Activated naive CD8-positive, alpha-beta T cell (primary cell): ENCODE data around the gene RNPEPL1.

Source experiments
- H3K27ac Mint-ChIP-seq: one replicate; pipeline ENCODE4 v1.8.0; 2021; ENCODE audit warnings: mixed read lengths
- H3K27me3 Mint-ChIP-seq: one replicate; pipeline ENCODE4 v1.8.0; 2021; ENCODE audit warnings: mixed read lengths
- H3K36me3 Mint-ChIP-seq: one replicate; pipeline ENCODE4 v1.8.0; 2021; ENCODE audit warnings: mixed read lengths
- H3K4me1 Mint-ChIP-seq: one replicate; pipeline ENCODE4 v1.8.0; 2021; ENCODE audit warnings: low read depth, mixed read lengths
- H3K4me3 Mint-ChIP-seq: one replicate; pipeline ENCODE4 v1.8.0; 2021; ENCODE audit warnings: mild to moderate bottlenecking, mixed read lengths
- H3K9me3 Mint-ChIP-seq: one replicate; pipeline ENCODE4 v1.8.0; 2021; ENCODE audit warnings: low read depth, mixed read lengths

The RNPEPL1 gene

DNA sequence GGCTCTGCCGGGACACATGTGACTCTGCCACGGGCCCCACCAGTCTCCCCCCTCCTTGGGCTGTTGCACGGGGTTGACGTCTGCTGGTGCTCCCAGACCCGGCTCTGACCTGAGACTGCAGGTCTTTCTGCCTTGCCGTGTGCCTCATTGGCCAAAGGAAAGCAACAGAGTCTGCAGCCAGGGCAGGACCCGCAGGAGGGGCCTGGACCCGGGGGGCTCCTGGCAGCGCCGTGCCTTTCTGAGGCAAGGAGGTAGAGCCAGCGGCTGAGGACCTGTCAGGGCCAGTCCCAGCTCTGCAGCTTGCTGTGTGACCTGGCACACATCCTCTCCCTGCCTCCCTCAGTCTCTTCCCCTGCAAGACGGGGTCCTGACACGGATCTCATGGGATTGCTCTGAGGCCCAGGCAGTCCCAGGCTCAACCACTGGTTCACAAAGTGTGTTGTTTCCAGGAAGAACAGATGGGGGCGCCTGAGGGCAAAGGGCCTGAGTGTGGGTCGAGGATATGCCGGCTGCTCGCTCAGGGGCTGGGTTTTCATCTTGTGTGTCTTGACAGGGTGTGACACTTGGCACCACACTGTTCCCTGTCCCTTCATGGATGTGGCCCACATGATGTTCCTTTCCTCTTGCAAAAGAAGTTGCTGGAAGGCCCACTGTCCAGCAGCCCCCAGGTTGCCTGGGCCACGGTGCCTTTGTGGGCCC lies 27.2 kb downstream of the RNPEPL1 start:
- peaks cover 2% of the 10 kb centered on the region for H3K4me1 Mint-ChIP-seq
- no peaks in the 10 kb centered on the region for H3K36me3 Mint-ChIP-seq
- no peak overlapping the region for H3K27ac Mint-ChIP-seq
- H3K4me3 Mint-ChIP-seq: no peak overlapping the region
- H3K9me3 Mint-ChIP-seq: no peaks in the 10 kb centered on the region
- H3K27me3 Mint-ChIP-seq: no peaks in the 10 kb centered on the region

DNA sequence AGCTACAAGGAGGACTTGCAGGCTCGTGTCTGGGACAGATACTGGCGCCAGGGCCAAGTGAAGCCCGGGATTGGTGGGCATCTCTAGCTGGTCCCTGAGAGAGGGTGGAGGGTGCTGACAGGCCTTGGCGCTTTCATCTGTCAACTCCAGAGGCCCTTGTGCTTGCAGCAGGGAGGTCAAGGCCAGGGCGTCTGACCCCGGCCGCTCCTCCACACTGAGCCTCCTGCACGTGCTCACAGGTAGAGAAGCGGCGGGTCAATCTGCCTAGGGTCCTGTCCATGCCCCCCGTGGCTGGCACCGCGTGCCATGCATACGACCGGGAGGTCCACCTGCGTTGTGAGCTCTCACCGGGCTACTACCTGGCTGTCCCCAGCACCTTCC lies 27.8 kb downstream of the RNPEPL1 start:
- Mint-ChIP-seq H3K27me3 (no peaks in the 10 kb centered on the region), H3K9me3 (no peaks in the 10 kb centered on the region), H3K4me3 (no peak overlapping the region), H3K27ac (no peak overlapping the region), H3K36me3 (no peaks in the 10 kb centered on the region), H3K4me1 (peaks cover 2% of the 10 kb centered on the region)

DNA sequence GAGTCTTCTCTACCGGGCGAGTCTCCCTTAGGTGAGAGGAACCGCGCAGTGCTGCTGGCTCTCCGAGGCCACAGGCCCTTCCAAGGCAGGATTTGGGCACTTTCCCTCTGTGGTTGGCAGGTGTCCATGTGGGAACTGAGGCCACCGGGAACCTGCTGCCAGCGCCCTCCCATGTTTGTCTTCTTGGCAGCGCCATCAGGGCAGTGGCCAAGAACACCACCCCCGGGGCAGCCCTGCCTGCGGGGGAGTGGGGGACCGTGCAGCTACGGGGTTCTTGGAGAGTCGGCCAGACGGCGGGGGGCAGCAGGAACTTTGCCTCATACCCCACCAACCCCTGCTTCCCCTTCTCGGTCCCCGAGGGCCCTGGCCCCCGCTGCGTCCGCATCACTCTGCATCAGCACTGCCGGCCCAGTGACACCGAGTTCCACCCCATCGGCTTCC lies 28.2 kb downstream of the RNPEPL1 start:
- Mint-ChIP-seq H3K27ac (no peak overlapping the region), H3K4me1 (peaks cover 2% of the 10 kb centered on the region), H3K36me3 (no peaks in the 10 kb centered on the region), H3K4me3 (no peak overlapping the region), H3K9me3 (no peaks in the 10 kb centered on the region), H3K27me3 (no peaks in the 10 kb centered on the region)

DNA sequence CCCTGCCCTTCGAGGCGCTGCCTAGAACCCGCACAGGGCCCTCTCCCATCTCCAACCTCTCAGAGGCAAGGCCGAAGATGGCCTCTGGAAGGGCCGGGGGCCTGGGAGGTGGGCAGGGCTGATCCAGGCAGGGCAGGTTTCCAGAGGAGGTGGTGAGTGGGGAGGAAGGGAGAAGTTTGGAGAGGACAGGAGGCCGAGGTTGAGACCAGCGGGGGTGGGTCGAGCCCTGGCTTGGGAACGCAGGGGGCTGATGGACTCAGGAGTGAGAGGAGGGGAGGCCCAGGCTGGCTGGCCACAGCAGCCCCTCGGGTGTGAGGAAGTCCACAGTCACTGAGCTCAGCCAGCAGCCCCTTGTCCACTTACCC lies 28.8 kb downstream of the RNPEPL1 start:
- no peaks in the 10 kb centered on the region for H3K4me1 Mint-ChIP-seq
- no peaks in the 10 kb centered on the region for H3K27me3 Mint-ChIP-seq
- no peak overlapping the region for H3K4me3 Mint-ChIP-seq
- H3K27ac Mint-ChIP-seq: no peak overlapping the region
- H3K36me3 Mint-ChIP-seq: no peaks in the 10 kb centered on the region
- H3K9me3 Mint-ChIP-seq: no peaks in the 10 kb centered on the region

DNA sequence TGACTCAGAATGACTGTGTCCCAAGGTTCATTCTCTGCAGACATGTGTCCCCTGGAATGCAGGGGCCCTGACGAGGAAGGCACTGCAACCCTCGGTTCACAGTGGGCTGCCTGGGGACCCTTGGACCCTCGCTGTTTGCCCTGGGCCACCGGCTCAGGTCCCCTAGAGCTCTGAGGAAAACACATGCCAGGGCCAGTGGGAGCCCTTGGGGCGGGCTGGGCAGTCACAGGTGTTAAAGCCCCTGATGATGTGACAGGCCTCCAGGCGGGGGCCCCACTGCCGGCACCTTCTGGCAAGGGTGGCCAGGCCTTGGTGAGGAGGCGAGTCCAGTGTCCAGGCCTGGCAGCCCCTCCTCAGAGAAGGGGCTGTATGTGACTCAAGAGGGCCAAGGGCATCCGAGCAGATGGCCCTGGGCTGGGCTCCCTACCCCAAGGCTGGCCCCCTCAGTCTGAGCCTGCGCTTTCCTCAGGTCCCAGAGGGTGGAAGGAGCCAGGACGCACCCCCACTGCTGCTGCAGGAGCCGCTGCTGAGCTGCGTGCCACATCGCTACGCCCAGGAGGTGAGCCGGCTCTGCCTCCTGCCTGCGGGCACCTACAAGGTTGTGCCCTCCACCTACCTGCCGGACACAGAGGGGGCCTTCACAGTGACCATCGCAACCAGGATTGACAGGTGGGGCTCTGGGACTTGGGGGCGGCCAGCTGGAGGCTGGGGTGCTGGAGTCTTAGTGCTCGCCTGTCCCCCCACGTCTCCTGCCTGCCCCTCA lies 29.3 kb downstream of the RNPEPL1 start:
- H3K9me3 Mint-ChIP-seq: no peaks in the 10 kb centered on the region
- H3K36me3 Mint-ChIP-seq: no peaks in the 10 kb centered on the region
- H3K27me3 Mint-ChIP-seq: no peaks in the 10 kb centered on the region
- H3K27ac Mint-ChIP-seq: no peak overlapping the region
- H3K4me1 Mint-ChIP-seq: no peaks in the 10 kb centered on the region
- no peak overlapping the region for H3K4me3 Mint-ChIP-seq

DNA sequence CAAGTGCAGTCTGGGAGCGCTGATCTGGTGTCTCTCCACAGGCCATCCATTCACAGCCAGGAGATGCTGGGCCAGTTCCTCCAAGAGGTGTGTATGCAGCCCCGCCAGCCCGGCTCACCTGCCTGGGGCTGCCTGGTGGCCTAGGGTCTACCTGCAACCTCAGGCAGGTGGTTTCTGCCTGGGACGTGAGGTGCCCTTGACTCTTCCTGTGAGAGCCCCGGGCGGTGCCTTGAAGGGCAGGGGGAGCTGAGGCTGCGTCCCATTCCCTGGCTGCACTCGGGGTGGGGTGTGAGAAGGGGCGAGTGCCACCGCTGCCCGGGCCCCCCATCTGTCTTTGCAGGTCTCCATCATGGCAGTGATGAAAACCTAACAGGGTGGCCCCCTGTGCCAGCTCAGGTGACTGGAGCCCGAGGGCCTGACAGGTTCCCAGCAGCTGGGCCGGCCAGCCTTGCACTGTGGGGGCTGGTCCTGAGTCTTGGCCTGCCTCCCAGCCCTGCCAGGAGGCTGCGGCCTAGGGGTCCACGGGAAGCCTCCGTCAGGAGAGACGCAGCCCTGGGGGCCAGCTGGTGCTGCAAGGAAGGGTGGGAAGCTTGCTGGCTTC lies 30.1 kb downstream of the RNPEPL1 start:
- no peak overlapping the region for H3K27ac Mint-ChIP-seq
- no peak overlapping the region for H3K4me3 Mint-ChIP-seq
- H3K36me3 Mint-ChIP-seq: no peaks in the 10 kb centered on the region
- H3K4me1 Mint-ChIP-seq: no peaks in the 10 kb centered on the region
- H3K27me3 Mint-ChIP-seq: no peaks in the 10 kb centered on the region
- H3K9me3 Mint-ChIP-seq: no peaks in the 10 kb centered on the region

DNA sequence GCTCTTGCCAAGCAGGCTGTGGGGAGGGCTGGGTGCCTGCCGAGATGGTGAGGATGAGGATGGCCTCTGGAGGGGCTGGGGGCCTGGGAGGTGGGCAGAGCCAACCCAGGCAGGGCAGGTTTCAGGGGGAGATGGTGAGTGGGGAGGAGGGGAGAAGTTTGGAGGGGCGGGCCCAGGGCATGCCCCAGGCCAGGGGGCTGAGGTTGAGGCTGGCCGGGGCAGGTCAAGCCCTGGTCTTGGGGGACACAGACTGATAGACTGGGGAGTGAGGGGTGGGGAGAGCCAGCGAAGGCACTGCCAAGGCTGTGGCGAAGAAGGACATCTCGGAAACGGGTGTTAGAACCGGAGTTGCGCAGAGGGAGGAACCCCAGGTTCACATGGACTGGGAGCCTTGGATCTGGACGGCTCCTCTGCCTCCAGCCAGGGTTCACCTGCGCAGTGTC lies 30.9 kb downstream of the RNPEPL1 start:
- H3K36me3 Mint-ChIP-seq: no peaks in the 10 kb centered on the region
- H3K4me1 Mint-ChIP-seq: no peaks in the 10 kb centered on the region

DNA sequence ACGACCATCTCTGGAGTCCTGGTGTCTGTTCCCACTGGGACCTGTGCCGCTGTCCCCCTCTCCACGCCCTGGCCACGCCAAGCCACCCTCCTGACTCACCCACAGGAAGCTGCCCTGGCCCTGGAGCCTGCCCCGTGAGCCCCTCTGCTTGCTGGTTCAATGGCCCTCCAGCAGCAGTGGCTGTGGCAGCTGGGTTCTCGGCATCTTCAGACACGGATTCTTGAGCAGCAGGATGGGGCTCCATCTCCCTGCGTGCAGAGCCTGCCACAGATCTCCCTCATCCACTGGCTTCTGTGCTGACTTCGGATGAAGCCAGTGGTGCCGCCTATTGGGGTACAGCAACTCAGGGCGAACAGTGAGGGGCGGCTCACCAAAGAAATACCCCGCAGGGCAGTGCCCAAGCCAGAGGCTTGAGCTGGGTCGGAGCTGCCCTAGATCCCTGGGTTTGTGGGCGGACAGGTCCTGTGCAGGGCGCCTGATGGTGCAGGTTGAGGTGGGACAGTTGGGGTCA lies 32.2 kb downstream of the RNPEPL1 start:
- peak overlapping the region; percentile 54 for H3K27ac Mint-ChIP-seq
- no peaks in the 10 kb centered on the region for H3K9me3 Mint-ChIP-seq
- H3K27me3 Mint-ChIP-seq: no peaks in the 10 kb centered on the region
- no peaks in the 10 kb centered on the region for H3K4me1 Mint-ChIP-seq
- H3K36me3 Mint-ChIP-seq: no peaks in the 10 kb centered on the region
- no peak overlapping the region for H3K4me3 Mint-ChIP-seq

More for the DNA sequence above, 30.9 kb downstream of the RNPEPL1 start:
- Mint-ChIP-seq H3K4me3 (no peak overlapping the region), H3K27me3 (no peaks in the 10 kb centered on the region), H3K9me3 (no peaks in the 10 kb centered on the region), H3K27ac (no peak overlapping the region)

DNA sequence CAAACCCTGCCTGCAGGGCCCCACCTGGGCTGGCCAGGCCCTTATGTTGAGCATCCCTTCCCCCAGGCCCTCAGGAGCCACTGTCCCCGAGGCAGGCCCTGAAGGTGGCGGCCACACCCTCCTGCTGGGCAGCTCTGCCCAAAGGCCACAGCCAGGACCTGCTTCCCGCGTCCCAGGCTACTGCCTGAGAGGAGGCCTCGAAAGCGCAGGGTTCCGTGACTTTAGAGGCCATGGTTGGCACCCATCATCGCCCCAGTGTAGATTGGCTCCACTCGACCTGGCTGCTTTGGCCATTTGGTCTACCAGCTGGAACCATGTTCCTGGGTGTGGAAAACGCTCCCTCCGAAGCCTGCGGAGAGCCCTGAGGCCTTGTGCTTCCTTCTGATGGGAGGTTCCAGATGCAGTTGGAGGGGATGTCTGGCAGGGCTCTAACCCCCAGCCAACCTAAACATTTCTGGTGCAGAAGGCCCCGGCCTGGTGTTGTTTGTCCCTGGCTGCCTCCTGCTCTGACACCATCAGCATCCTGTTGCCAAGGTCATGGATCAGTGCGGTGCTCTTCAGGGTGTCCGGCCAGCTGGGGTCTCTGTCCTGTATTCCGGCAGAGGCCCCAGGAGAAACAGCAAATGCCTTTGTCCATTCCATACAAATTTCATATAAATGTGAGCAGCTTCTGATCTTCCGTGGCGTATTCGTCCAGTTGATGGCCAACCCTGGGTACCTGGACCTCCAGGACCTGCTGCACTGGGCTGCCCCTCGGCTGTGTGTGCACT lies 33.0 kb downstream of the RNPEPL1 start:
- no peaks in the 10 kb centered on the region for H3K27me3 Mint-ChIP-seq
- H3K36me3 Mint-ChIP-seq: no peaks in the 10 kb centered on the region
- H3K4me3 Mint-ChIP-seq: no peak overlapping the region
- H3K4me1 Mint-ChIP-seq: no peaks in the 10 kb centered on the region
- H3K27ac Mint-ChIP-seq: no peak overlapping the region
- H3K9me3 Mint-ChIP-seq: no peaks in the 10 kb centered on the region

DNA sequence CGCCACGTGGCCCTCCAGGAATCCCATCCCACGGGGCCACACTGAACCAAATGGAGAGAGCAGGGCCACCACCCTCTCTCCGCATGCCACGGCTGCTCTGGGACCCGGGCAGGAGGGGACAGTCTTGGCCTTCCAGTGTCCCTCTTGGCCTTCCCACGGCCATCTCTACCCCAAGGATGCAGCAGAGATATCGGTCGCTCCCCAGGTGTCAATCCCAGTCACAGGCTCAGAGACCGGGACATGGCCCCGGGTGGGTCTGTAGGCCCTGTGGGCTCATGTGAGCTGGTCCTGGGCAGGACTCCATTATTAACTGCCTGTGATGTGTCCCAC lies 33.5 kb downstream of the RNPEPL1 start:
- no peaks in the 10 kb centered on the region for H3K36me3 Mint-ChIP-seq
- no peaks in the 10 kb centered on the region for H3K4me1 Mint-ChIP-seq
- no peak overlapping the region for H3K27ac Mint-ChIP-seq
- no peaks in the 10 kb centered on the region for H3K9me3 Mint-ChIP-seq
- H3K27me3 Mint-ChIP-seq: no peaks in the 10 kb centered on the region
- H3K4me3 Mint-ChIP-seq: no peak overlapping the region

DNA sequence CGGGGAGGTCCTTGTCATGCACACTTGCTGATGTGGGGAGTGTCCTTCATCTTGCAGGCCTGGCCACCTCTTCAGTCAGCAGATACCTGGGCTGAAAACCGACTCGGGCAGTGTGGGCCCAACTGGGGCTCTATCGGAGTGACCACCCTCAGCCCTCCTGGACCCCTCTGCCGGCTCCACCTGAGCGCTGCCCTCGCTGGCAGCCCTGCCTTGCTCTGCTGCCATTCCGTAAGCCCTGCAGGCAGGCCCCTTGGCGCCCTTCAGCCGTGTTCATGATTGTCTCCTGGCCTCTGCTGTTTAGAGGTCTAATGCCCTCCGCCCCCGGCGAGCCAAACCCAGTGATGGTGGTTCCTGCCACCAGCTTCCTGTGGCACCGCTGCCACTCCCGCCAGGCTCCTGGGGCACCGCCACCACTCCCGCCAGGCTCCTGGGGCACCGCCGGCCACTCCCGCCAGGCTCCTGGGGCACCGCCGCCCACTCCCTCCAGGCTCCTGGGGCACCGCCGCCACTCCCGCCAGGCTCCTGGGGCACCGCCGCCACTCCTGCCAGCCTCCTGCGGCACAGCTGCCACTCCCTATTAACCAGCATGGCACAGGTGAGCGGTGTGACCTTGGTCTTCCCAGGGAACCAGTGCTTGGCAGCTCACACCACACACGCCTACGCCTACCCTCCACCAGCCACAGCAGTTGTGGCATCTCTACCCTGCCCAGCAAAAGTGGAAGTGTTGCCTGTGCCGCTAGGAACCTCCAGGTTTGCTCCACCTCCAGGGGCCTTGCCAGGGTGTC lies 34.2 kb downstream of the RNPEPL1 start:
- Mint-ChIP-seq H3K9me3 (no peaks in the 10 kb centered on the region), H3K4me1 (no peaks in the 10 kb centered on the region), H3K36me3 (no peaks in the 10 kb centered on the region), H3K27me3 (no peaks in the 10 kb centered on the region), H3K27ac (no peak overlapping the region), H3K4me3 (no peak overlapping the region)

DNA sequence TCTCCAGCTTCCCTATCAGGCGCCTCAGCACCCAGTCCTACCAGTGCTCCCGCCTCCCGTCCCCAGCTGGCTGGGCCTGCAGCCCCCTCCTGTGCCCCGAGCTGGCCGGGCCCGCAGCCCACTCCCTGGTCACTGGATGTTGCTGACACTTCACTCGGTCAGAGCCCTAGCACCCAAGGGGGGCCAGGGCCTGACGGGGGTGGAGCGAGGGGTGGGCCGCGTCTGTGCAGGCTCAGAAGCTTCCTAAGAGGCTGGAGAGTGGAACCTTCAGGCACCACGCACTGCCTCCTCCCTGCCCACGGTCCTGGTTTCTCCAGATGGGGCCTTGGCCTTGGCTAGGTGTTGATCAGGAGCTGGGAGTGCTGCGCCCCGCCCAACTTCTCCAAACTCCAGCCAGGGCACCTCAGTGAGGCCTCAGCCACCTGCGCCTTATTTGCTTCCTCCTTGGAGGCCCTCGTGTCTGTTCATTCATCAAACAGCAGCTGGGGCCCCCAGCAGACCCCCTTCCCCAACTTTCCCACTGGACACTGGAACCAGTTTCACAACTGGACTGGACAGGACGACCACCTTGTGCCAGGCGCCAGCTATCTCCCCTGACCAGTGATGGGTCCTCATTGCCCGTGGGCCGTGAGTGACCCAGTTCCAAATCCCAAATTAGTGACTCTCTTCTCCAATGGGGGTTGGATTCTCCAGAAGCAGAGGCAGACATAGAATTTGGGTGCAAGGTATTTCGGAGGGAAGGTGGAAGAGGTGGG lies 35.0 kb downstream of the RNPEPL1 start:
- no peaks in the 10 kb centered on the region for H3K27me3 Mint-ChIP-seq
- H3K4me3 Mint-ChIP-seq: no peak overlapping the region
- H3K4me1 Mint-ChIP-seq: no peaks in the 10 kb centered on the region
- H3K9me3 Mint-ChIP-seq: no peaks in the 10 kb centered on the region
- H3K36me3 Mint-ChIP-seq: no peaks in the 10 kb centered on the region
- no peak overlapping the region for H3K27ac Mint-ChIP-seq

DNA sequence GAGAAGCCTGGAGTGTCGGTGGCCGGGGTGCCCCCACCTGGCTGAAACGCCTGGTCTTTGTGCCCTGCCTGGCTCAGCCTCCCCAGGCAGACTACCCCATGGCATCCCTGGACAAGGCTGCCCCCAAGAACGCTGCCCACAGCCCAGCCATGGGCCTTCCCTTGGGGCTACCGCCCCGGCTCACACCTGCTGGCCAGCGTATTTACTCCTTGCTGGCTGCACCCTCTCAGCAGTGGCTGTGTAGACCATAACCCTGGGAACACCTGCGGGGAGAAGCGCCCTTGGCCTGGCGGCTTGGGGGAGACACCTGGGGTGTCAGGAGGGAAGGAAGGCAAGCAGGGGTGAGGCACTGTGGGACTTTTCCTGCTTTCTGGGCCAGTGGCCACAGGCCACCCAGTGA lies 35.6 kb downstream of the RNPEPL1 start:
- no peaks in the 10 kb centered on the region for H3K36me3 Mint-ChIP-seq
- no peaks in the 10 kb centered on the region for H3K4me1 Mint-ChIP-seq
- no peaks in the 10 kb centered on the region for H3K9me3 Mint-ChIP-seq

More for the DNA sequence above, 35.6 kb downstream of the RNPEPL1 start:
- no peak overlapping the region for H3K4me3 Mint-ChIP-seq
- no peaks in the 10 kb centered on the region for H3K27me3 Mint-ChIP-seq
- H3K27ac Mint-ChIP-seq: no peak overlapping the region
